ENCODE measurements around the gene POTEM. TPM values are rescaled to one million over a fixed set of nuclear protein-coding genes. Genes with fewer than 3 reads are reported as not detected.
"Not testable (repeated sequence)": the region's sequence is repeated elsewhere in the genome, so short reads cannot be mapped to it uniquely, and the experiment has no call there.

POTEM gene
- total RNA-seq (2014; rRNA removed; shearing (Covaris generic)), result not detected in 2 replicates

DNA sequence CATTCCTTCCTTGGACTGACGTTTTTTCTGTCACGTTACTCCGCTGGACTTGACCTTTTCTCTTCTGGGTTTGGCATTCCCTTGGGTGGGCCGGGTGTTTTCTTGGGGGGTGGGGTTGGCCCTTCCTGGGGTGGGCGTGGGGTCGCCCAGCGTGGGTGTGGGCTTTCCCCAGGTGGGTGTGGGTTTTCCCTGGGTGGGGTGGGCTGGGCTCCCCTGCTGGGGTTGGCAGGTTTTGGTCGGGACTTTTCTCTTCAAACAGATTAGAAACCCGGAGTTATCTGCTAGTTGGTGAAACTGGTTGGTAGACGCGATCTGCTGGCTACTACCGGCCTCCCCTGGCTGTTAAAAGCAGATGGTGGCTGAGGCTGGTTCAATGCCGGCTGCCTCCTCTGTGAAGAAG, at the start of gene POTEM:
Gene POTEM (plus strand): TSS at position 301 of the 400 bp plus-strand sequence. CDS start 52 bp downstream, at position 353.
- DNase-seq (ENCODE audit: low spot score), result not testable (repeated sequence)

DNA sequence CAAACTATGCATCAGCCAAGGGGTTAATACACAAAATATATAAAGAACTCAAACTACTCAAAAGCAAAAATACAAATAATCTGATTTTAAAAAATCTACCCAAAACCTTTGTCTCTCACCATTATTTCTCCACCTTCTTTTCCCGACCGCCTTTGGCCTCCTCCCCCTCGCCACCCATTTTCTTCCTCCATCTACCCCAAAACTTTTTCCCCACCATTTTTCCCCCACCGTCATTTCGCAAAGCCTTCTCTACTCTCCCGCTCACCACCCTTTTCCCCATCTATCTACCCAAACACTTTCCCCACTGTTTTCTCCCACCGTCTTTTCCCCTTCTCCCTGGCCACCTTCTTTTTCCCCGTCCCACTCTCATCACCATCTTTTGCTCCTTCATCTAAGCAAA, 48.9 kb upstream of the POTEM start:
- DNase-seq (ENCODE audit: low spot score), result not testable (repeated sequence)

DNA sequence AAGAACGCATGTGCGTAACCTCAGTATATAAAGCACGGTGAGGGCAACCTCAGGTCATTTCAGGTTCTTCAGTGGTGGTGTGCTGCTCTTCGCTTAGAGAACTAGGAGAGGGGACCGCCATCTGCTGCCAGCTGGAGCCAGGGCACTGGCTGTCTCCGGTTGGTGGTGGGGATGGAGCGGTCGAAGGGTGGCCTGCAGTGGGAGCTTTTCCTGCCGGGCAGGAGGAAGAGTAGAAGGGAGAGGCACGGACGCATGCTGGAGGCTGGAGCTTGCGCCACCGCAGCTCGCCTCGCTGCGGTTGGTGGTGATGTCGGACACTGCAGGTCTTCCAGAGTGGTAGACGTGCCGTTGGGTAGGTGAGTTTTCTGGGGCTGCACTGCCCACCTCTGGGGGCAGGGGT, 47.2 kb upstream of the POTEM start:
- not testable (repeated sequence) for DNase-seq (ENCODE audit: low spot score)

DNA sequence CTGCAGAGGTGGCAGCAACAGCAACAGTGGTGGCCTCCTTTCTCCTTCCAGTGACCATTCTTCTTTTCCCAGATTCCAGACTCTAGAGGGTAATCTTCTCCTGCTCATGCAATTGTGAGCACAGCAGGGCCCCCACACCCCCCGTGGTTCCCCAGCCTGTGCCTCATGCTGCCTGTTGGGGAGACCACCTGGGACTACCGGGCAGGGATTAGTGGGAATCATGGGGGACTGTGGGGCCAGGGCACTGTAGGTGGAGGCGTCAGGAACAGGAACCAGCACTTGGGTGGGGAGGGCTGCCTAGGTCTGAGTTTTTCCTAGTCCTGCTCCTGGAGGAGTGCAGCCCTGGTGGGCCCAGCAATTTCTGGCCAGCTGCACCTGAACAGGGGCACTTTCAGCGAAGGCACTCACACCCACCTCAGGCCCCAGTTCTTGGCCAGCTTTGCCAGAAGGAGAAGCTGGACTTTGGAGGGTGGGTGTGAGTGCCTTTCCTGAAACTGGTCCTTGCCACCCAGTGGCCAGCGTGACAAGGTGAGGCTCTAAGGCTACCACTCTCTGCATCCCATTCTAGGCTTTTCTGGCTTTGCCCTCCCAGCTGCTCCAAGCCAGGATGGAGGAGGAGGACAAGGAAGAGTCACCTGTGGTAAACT, 46.1 kb upstream of the POTEM start:
- DNase-seq (ENCODE audit: low spot score), result not testable (repeated sequence)

DNA sequence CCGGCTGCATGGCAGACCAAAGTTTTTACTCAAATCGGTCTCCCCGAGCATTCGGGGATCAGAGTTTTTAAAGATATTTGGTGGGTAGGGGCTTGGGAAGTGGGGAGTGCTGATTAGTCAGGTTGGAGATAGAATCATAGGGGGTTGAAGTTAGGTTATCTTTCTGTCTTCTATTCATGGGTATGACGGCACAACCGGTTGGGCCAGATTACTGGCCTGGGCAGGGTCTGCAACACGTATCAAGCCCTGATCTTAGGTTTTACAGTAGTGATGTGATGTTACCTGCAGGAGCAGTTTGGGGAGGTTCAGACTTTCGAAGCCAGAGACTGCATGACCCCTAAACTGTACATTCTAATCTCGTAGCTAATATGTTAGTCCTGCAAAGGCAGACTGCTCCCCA, 30.4 kb upstream of the POTEM start:
- DNase-seq (ENCODE audit: low spot score), result not testable (repeated sequence)

DNA sequence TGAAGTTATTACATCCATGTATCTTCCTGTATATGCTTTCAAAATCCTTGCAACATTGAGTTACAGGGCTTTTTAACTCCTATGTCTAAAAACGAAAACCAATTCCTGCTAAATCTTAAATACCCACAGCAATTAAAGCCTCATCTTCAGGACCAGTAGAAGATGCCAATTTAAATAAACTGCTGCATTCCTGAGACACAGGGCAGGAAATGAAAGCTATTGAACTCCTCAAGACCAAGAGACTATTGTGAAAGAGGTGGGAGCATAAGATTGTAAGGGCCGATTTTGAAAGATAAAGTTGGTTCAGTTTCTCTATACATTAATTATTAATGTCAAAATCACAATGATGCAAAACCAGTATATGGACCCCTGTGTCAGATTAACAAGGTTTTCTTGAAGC, 28.5 kb upstream of the POTEM start:
- not testable (repeated sequence) for DNase-seq (ENCODE audit: low spot score)

DNA sequence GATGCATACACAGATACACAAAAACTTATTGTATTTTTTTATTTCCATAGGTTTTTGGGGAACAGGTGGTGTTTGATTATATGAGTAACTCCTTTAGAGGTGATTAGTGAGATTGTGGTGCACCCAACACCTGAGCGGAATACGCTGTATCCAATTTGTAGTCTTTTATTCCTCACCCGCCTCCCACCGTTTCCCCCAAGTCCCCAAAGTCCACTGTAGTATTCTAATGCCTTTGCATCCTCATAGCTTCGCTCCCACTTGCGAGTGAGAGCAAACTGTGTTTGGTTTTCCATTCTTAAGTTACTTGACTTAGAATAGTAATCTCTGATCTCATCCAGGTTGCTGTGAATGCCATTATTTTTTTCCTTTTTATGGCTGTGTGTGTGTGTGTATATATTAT, 17.3 kb upstream of the POTEM start:
- DNase-seq (ENCODE audit: low spot score), result not testable (repeated sequence)

DNA sequence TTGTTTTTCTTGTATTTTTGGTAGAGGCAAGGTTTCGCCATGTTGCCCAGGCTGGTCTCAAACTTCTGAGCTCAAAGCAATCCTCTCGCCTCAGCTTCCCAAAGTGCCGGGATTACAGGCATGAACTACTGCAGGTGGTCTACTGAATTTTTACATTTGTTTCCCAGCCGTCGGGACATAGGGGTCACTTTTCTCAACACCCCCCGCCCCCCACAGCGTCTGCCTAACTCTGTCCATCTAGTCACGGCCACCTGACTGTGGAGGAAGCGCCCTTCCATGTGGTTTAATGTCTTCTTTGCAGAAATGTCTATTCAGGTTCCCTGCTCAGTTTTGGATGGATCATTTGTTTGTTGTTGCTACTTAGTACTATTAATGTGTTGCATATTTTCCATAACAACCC, 14.1 kb upstream of the POTEM start:
- DNase-seq (ENCODE audit: low spot score), result not testable (repeated sequence)

DNA sequence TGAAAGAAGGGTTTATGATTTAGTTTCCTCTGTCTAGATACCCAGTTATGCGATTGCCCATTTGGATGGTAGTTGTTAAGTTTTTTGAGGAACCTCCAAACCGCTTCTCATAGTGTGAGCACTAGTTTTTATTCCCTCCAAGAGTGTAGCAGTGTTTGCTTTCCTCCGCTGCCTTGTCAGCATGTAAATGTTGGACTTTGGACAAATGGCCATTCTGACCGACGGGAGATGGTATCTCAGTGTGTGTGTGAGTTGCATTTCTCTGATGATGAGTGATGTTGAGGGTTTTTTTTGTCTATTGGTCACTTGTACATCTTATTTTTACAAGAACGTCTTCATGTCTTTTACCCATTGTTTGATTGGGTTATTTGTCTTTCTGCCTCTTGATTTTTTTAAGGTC, 11.4 kb upstream of the POTEM start:
- DNase-seq (ENCODE audit: low spot score), result not testable (repeated sequence)

DNA sequence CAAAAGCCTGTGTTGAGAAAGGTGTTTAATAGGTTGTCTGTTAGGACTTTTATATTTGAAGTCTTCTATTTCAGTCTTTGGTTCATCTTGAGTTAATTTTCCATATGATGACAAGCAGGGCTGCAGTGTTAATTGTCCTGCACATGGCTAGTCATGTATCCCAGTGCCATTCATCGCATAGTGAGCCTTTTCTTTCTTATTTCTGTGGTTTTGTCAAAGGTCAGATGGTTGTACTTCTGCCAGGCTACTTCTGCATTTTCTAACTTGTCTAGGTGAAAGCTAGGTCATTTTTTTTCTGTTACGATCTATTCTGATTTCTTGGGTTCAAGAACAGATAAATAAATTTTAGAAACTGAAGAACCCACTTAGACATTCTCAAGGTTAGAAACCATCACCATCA, 5.7 kb upstream of the POTEM start:
- not testable (repeated sequence) for DNase-seq (ENCODE audit: low spot score)

DNA sequence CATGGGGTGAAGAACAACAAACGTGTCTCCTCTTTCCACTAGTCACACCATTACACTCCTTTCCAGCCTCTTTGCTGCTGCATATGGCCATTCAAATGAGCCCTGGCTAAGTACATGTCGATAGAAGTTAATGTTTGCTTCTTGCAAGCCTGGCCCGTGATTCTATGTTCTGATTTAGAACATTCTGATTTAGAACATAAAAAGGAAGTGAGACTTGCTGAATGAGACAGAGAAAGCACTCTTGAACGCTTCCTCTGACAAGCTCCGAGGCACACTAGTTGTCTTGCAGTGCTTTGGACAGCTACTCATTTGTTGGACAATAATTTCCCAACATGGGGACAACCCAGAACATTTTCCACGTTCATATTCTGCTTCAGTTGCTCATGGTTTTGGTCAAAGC, 5.1 kb upstream of the POTEM start:
- not testable (repeated sequence) for DNase-seq (ENCODE audit: low spot score)

DNA sequence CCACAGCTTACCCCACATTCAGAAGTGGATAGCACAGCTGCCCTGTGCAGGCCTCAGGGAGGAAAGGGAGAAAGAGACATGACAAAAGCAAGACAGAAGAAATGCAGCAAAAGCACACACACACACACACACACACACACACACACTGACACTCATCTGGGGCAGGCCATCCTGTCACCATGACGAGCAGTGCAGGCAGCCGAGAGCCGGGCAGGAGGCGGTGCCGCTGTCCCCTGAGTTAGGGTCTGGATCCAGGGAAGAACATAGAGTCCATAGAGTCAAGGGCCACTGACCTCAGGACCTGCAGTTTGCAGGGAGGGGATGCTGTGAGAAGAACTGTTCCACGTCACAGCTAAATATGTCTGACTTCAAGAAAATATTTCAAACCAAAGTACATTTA, 4.0 kb upstream of the POTEM start:
- DNase-seq (ENCODE audit: low spot score), result not testable (repeated sequence)

DNA sequence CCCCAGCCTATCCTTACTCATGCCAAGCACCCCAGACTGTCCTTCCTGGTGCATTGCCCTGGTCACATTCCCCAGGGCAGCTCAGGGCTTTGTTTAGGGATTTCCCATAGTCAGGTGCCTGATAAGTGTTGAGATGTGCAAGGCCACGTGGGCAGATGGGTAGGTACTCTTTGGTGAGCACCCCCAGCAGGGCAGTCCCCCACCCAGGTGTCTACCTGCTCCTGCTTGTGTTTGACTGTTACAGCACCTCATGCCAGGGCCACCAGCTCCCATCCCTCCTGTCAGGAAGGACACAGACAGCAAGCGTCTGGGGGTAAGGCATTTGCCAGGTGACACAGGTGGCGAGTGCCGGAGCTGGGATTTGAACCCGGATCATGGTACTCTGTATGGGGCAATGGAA, 2.4 kb upstream of the POTEM start:
- DNase-seq (ENCODE audit: low spot score), result not testable (repeated sequence)

DNA sequence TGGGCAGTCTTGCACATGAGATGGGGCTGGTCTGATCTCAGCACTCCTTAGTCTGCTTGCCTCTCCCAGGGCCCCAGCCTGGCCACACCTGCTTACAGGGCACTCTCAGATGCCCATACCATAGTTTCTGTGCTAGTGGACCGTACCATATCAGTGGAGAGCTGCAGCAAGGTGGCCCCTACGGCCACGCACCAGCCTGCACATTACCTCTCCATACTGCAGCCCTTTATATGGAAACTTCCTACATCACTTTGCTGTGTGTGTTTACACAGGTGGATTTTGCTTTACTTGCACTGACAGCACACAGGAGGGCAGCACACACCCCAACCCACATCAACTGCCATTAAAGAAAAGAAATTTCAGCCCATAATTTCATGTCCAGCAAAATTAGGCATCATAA, 35.3 kb downstream of the POTEM start:
- not testable (repeated sequence) for DNase-seq (ENCODE audit: low spot score)

DNA sequence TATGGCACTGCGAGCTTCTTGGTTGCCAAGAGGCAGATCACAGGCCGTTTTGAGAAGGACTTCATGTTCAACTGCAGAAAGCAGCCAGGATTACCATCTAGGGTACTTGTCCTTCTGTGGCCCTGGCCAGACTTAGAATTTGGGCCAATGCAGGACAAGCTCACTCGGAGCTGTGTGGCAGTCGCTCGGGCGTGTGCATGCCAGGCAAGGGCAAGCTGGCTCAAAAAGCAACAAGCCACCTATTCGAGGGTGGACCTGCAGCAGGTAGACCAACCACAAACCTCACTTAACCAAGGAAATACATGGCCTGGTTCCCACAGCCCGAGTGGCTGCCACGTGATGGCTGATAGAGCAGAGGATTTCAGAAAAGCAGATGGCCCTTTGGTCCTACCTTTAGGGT, 39.3 kb downstream of the POTEM start:
- not testable (repeated sequence) for DNase-seq (ENCODE audit: low spot score)

DNA sequence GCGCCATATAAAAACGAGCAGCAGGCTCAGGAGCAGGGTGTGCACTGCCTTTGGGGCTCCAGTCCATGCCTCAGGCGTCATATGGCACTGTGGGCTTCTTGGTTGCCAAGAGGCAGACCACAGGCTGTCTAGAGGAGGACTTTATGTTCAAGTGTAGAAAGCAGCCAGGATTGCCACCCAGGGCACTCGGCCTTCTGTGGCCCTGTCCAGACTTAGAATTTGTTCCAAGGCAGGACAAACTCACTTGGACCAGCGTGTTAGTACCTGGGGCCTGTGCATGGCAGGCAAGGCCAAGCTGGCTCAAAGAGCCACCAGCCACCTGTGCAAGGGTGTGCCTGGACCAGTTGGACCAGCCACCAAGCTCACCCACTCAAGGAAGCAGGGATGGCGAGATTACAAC, 40.4 kb downstream of the POTEM start:
- DNase-seq (ENCODE audit: low spot score), result not testable (repeated sequence)

DNA sequence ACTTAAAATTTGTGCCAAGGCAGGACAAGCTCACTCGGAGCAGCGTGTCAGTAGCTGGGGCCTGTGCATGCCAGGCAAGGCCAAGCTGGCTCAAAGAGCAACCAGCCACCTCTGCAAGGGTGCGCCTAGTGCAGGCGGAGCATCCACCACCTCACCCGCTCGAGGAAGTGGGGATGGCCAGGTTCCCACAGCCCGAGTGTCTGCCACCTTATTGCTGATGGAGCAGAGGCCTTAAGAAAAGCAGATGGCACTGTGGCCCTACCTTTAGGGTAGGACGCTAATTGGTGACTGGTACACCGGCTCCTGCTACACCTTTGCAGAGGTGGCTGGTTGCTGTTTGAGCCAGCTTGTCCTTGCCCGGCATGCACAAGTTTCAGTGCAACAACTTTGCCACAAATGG, 43.8 kb downstream of the POTEM start:
- not testable (repeated sequence) for DNase-seq (ENCODE audit: low spot score)

DNA sequence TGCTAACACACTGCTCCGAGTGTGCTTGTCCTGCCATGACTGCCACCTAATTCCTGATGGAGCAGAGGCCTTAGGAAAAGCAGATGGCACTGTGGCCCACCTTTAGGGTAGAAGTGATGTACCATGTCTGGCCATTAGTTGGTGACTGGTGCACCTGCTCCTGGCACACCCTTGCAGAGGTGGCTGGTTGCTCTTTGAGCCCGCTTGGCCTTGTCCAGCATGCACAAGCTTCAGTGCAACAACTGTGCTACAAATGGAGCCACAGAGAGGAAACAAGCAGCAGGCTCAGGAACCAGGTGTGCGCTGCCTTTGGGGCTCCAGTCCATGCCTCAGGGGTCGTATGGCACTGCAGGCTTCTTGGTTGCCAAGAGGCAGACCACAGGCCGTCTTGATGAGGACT, 44.5 kb downstream of the POTEM start:
- DNase-seq (ENCODE audit: low spot score), result not testable (repeated sequence)

DNA sequence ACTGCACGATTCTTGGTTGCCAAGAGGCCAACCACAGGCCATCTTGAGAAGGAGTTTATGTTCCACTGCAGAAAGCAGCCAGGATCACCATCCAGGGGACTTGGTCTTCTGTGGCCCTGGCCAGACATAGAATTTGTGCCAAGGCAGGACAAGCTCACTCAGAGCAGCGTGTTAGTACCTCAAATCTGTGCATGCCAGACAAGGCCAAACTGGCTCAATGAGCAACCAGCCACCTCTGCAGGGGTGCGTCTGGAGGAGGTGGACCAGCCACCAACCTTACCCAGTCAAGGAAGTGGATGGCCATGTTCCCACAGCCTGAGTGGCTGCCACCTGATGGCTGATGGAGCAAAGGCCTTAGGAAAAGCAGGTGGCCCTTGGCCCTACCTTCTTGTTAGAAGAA, 48.0 kb downstream of the POTEM start:
- not testable (repeated sequence) for DNase-seq (ENCODE audit: low spot score)

DNA sequence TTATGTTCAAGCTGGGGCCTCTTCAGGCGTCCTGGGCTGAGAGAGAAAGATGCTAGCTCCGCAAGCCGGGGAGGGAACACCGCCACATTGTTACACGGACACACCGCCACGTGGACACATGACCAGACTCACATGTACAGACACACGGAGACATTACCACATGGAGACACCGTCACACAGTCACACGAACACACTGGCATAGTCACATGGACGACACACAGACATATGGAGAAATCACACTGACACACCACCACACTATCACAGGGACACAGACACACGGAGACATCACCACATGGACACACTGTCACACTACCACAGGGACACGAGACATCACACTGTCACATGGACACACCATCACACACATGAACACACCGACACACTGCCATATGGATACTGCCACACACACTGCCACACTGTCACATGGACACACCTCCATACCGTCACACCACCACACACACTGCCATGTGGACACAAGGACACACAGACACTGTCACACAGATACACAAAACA, 57.9 kb downstream of the POTEM start:
- not testable (repeated sequence) for DNase-seq (ENCODE audit: low spot score)

DNA sequence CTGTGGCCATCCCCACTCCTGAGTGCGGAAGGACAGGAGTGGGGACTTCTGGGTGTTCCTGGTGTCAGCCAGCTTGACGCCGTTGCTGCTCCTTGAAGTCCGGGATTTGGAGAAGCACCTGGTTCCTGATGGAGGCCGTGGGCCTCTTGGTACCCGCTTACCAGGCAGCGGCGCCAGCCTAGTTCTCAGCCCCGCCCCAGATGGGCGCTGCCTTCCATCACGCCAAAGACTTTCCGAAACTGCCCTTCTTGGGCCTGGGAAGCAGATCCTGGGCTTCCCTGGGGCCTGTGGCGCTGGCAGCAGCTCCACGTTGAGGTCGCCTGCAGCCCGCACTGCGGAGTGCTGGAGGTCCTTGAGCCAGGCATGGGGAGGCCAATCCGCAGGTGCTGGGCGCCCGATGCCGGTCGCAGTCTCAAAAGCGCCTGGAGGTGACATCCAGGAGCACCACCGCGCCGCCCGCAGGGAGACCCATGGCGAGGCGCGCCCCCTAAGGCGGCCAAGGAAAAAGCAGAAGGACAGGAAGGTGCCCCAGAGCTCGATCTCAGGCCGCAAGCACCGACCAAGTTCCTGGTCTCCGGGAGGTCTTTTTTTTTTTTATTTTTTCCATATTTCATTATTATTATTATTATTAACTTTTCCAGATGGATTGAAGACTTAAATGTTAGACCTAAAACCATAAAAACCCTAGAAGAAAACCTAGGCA, 59.6 kb downstream of the POTEM start:
- not testable (repeated sequence) for DNase-seq (ENCODE audit: low spot score)

DNA sequence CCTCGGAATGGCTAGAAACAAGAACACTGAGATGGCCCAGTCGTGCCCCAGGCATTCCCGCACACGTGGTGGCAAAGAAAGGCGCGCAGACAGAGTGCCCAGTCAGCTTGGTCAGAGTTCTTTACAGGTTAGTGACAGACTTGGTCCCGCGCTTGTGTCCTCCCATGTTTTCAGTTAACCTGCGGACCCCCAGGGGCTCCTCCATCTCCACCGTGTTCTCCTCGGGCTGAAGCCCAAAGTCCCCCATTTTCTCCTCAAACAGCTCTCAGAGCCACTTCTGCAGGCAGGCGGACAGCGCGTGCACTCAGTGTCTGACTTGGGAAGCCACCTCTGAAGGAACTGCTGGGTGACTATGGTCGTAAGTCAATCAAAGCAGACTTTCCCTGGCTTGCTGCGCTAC, 60.7 kb downstream of the POTEM start:
- DNase-seq (ENCODE audit: low spot score), result not testable (repeated sequence)

DNA sequence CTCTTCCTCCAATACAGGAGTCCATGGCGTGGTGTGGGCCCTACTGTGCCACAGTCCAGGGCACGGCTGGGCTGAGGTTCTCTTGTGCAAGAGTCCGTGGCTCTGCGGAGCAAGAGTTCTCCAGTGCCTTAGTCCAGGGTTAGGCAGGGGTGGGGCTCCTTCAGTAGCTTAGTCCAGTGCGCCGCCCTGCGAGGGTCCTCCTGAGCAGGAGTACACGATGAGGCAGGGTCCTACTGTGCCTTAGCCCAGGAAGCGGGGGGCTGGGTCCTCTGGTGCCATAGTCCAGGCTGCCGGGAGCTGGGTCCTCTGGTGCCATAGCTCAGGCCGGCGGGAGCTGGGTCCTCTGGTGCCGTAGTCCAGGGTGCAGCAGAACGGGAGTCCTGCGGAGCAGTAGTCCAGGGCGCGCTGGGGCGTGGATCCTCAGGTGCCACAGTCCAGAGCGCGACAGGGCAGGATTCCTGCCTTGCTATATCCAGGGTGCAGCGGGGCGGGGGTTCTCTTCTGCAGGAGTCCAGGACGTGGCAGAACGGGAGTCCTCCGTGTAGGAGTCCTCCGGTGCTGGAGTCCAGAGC, 69.7 kb downstream of the POTEM start:
- not testable (repeated sequence) for DNase-seq (ENCODE audit: low spot score)
